CD1c-positive myeloid dendritic cell (primary cell): Measurements from ENCODE around the gene KIF4A.

Experiments used
- DNase-seq: peaks from one replicate; pipeline ENCODE4 v3.0.0-alpha.2; 2016; ENCODE audit errors: extremely low spot score

The KIF4A gene

GRCh38 chrX:70402721-70403120 lies 112.8 kb downstream of the KIF4A start:
- DNase-seq, result no peak

GRCh38 chrX:70405003-70405402 lies 115.1 kb downstream of the KIF4A start:
- DNase-seq, result no peak

- no peak for DNase-seq
These were observed 121.0 kb downstream of the KIF4A start for GRCh38 chrX:70410921-70411320.

- DNase-seq, result no peak
These were observed 121.6 kb downstream of the KIF4A start for GRCh38 chrX:70411475-70411874.

- DNase-seq, result no peak
These were observed 131.7 kb downstream of the KIF4A start for GRCh38 chrX:70421618-70422017.

- no peak for DNase-seq
These were observed 133.0 kb downstream of the KIF4A start, which contains the start of gene GDPD2 for GRCh38 chrX:70422851-70423341. Gene GDPD2, plus strand, starts transcription at chrX:70423314. Its CDS starts 1,671 bp downstream, at chrX:70424985.

- no peak for DNase-seq
These were observed 134.2 kb downstream of the KIF4A start for GRCh38 chrX:70423936-70424675.

- no peak for DNase-seq
These were observed 134.9 kb downstream of the KIF4A start for GRCh38 chrX:70424801-70425200.

GRCh38 chrX:70426286-70427278 lies 136.7 kb downstream of the KIF4A start:
- DNase-seq, result no peak

GRCh38 chrX:70427365-70427764 lies 137.5 kb downstream of the KIF4A start:
- no peak for DNase-seq

GRCh38 chrX:70429759-70430158 lies 139.9 kb downstream of the KIF4A start:
- DNase-seq, result no peak

GRCh38 chrX:70432936-70433847 lies 143.3 kb downstream of the KIF4A start:
- DNase-seq, result peak; percentile 1

- DNase-seq, result peak; percentile 62
These were observed 144.0 kb downstream of the KIF4A start for GRCh38 chrX:70433848-70434351.

GRCh38 chrX:70434352-70434866 lies 144.5 kb downstream of the KIF4A start:
- peak; percentile 65 for DNase-seq

GRCh38 chrX:70434914-70435586 lies 145.1 kb downstream of the KIF4A start:
- DNase-seq, result no peak

GRCh38 chrX:70436343-70436742 lies 146.4 kb downstream of the KIF4A start:
- DNase-seq, result peak; percentile 3

- DNase-seq, result no peak
These were observed 147.1 kb downstream of the KIF4A start for GRCh38 chrX:70437011-70437410.

GRCh38 chrX:70437921-70438665 lies 148.2 kb downstream of the KIF4A start:
- DNase-seq, result no peak

GRCh38 chrX:70439016-70439415 lies 149.1 kb downstream of the KIF4A start:
- no peak for DNase-seq

- no peak for DNase-seq
These were observed 152.3 kb downstream of the KIF4A start for GRCh38 chrX:70442224-70442623.
